Measurements from ENCODE around the gene ARAF.
A peak's percentile ranks its signal among the peaks of the same experiment; 100 is the strongest.
"Not testable (repeated sequence)": the region's sequence is repeated elsewhere in the genome, so short reads cannot be mapped to it uniquely, and the experiment has no call there.

The ARAF gene

DNA sequence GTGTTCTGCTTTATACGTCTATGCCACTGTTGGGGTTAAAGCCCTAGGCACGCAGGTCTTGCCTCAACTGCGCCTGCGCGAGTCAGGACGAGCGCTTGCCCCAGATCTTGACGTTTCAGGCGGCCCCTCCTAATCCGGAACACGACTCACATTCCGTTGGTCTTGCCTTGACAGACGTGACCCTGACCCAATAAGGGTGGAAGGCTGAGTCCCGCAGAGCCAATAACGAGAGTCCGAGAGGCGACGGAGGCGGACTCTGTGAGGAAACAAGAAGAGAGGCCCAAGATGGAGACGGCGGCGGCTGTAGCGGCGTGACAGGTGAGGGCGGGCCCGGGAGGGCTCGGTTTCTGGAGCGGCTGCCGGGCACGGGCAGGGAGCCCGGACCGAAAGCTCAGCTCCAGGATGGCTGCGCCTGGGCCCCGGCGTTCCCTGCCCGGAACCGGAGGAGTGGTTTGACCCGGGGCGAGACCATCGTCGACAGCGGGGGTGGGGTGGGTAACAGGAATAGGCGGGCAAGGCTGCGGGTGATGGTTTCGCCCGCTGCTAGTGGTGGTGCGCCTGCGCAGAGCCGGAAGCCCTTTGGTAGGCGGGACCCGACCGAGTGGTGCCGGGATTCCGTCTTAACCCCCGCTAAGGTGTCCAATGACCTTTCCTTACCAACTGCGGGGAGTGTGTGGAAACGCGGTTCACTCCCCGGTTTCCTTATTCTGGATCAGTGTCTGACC lies at the start of gene ARAF:
Gene ARAF (plus strand): TSS at position 272 of the 725 bp plus-strand sequence. CDS start 1,763 bp downstream, outside the sequence.
- peak; percentile 99 to 100 for DNase-seq

DNA sequence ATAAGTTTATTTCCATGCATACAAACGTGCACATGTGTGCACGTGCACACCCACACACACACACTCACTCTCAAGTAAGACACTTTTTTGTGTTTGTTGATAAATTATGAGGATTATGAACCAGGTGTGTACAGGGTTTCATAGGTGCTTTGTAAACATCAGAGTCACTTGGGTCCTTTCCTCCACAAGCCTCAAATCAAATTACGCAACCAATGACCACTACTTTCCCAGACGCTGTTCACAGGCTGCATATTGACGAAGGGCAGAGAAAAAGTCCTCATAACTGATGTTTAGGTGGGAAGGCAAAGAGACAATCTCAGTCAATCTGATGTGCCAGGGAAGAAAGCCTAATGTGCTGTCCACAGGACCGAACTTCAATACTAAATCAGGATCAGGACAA lies 48.6 kb upstream of the ARAF start:
- not testable (repeated sequence) for DNase-seq

DNA sequence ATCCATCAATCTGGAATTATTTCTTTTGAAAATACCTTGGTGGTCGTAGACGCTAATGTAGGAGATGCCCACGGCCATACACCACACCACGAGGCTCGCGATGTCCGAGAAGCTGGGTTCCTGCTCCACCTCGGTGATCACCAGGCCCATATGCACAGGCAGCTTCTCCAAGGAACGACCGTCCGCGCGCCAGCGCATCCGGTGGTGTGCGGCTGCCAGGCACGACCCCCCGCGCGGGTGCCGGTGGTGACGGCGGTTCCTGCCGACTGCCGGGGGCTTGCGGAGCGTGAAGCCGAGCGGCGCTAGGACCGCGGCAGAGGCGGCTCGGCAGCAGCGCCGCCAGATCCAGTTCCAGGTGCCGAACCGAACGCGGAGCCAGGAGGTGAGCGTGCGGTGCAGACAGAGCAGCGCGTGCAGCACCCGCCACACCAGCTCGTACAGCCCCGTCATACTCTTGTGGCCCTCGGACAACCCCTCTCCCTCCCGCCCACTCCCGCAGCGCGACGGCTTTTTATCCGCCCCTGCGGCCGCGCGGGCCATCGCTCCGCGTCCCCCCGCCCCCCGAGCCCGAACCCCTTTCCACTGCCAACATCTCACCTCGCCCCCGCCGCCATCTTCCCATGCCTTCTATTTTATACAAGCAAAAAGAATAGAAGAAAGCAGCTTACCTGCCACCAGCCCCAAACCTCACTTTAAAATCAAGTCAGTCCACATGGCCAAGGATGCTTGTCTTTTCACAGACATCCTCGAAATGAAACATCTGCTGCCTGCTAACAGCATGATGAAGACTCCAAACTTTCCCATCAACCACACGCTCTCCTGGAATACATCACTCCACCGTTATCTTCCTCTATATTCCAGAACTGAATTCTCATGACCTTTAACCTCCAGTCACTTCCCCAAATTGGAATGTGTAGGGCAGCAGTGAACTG lies 47.7 kb upstream of the ARAF start:
- DNase-seq: peak; percentile 23 to 37

DNA sequence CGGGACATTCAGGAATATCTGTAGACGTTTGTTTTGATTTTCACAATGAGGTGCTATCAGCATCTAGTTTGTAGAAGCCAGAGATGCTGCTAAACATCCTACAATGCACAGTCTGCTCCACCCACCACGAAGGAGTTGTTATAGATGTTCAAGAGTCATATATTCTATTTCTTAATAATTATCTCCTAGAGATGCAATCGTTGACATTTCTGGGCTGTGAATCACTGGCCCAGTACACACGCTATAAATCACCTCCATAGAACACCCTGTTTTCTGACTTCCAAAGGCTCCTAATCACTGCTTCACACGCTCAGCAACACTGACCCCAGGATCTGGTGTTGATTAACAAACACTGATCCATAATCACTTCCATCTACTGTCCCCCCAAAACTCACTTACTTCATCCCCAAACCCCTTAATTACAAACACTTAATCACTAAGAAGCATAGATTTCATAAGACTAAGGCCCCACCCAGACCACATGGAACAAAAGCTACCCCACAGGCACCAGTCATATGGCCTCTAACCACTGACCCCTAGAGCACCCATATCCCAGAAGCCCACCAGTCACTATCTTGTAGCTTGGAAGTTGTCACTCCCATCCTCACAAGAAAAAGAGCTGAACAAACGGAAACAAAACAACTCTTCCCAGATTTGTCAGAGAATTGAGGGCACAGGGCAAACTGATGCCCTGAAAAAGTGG lies 46.3 kb upstream of the ARAF start:
- no peak for DNase-seq

DNA sequence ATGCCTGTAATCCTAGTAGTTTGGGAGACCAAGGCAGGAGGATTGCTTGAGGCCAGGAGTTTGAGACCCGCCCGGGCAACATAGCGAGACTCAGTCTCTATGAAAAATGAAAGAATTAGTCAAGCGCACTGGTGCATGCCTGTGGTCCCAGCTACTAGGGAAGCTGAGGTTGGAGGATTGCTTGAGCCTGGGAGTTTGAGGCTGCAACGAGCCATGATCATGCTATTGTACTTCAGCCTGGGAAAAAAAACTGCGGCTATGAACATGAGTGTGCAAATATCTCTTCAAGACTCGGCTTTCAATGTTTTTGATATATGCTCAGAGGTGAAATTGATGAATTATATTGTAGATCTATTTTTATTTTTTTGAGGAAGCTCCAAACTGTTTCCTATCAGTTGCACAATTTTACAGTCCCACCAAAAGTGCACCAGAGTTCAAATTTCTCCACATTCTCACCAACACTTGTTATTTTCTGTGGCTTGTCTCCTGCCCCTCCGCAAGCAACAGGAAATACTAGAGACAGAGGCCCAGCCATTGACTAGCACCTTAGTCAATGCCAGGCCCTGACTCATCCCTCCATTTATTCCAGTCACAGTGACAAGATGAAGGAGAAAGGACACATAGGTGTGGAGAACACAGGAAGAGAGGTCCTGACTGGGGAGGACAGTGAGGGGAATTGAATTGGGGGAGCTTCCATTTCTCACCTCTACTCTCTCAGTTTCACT lies 44.9 kb upstream of the ARAF start:
- no peak for DNase-seq

DNA sequence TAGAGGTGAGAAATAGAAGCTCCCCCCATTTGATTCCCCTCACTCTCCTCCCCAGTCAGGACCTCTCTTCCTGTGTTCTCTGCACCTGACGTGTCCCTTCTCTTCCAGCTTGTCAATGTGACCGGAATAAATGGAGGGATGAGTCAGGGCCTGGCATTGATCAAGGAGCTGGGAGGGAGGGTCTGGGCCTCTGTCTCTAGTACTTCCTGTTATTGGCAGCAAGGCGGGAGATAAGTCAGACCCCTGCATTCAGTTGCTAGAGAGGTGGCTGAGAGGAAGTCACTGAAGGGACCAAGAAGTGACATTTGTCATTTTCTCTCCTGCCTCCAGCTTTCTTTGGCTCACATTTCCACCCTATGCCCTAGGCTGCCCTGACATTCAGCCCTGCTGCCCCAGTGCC lies 42.9 kb upstream of the ARAF start:
- no peak for DNase-seq

DNA sequence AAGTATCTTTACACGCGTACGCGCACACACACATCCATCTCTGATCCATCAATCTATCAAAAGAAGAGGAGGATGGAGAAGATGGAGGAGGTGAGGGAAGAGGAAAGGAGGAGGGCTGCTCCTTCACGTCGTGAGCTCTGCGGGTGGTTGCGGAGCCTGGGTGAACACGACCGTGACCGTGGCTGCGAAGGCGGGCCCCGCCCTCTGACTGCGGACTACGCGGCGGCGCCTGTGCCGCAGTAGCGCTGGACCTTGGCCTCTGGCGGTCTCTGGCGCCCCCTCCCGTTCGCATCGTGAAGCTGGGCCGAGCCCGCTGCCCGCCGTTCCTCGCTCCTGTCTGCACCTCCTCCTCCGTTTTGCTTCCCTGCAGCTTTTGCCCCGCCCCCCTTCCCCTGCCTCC lies 37.7 kb upstream of the ARAF start:
- peak; percentile 66 to 76 for DNase-seq

DNA sequence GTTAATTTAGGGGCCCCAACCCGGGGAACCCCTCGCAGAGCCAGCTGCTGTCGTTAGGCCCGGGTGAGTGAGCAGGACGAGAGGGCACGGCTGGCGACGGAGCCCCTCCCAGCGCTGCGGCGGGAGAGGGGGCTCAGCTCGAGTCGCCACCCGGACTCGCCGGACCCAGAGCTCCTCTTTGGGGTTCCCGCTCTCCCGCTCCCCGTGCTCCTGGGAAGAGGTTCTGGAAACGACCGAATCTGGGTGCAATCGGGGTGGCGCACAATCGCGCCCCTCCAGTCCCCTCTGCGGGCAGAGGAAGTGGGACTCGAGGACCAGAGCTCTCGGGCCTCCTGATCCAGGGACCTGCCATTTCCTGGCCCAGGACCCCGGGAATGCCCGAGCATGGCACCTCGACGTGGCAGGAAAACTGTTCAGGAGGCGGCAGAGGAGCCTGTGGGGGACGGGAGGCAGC lies 37.3 kb upstream of the ARAF start:
- no peak for DNase-seq

DNA sequence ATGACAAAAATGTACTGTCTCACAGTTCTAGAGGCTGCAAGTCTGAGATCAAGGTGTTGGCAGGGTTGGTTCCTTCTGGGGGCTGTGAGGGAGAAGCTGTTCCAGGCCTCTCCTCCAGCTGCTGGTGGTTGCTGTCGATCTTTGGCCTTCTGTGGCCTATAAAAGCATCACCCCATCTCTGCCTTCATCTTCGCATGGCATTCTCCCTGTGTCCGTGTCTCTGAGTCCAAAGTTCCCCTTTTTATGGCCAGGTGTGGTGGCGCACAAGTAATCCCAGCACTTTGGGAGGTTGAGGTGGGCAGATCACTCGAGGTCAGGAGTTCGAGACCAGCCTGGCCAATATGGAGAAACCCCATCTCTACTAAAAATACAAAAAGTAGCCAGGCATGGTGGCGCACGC lies 31.5 kb upstream of the ARAF start:
- no peak for DNase-seq

DNA sequence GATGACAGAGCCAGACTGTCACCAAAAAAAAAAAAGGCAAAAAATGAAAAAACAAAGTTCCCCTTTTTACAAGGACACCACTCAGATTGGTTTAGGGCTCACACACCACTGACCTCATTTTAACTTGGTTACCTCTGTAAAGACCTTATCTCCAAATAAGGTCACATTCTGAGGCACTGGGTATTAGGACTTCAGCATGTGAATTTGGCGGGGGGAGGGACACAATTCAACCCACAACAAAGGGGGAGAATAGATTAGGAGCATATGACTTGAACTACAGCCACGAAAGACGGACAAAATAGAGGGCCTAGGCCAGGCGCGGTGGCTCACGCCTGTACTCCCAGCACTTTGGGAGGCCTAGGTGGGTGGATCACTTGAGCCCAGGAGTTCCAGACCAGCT lies 31.0 kb upstream of the ARAF start:
- DNase-seq: no peak

DNA sequence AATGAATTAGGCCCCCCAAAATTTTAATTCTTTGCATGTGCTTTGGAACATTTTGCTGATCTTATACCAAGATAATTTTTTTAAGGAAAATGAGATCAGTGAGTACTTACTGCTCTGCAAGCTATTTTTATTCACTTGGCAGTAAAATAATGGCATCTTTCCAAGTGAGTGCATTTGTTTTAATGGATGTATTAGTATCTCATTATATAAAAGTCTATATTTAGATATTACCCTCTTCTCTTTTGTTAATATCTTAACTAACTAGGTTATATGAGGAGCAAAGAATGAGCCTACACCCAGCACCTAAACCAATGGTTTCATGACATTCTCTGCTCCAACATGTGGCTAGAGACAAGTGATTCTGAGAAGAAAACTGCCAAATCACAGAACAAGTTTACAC lies 21.1 kb upstream of the ARAF start:
- no peak for DNase-seq

DNA sequence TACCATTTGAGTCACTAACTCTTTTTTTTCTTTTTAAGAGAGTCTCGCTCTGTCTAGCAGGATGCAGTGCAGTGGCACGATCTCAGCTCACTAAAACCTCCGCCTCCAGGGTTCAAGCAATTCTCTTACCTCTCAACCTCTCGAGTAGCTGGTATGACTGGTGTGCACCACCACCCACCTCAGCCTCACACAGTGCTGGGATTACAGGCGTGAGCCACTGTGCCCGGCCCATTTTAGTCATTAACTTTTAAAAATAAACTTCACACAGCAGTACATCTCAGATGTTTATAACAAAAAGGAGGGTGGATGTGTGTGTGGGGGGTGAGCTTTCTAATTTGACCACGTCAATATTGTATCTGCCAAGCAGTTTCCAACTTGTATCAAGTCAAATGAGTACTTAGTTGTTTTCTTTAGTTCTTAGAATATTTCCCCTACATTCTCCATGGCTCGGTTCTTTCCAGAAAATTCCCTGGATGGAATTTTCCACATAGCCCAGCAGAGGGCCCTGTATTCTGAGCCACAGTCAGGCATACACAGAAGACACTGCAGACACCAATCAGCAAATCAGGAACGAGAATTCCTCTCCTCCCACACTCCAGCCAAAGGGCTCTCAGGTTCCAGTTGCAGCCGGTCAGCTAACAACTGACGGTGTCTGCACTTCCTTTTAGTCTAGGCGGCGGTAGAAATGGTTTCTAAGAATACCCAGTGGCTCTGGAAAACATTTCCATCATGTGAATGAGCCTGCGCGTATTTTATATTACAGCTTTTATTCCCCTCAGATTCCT lies 20.1 kb upstream of the ARAF start:
- DNase-seq: peak; percentile 83 to 94

DNA sequence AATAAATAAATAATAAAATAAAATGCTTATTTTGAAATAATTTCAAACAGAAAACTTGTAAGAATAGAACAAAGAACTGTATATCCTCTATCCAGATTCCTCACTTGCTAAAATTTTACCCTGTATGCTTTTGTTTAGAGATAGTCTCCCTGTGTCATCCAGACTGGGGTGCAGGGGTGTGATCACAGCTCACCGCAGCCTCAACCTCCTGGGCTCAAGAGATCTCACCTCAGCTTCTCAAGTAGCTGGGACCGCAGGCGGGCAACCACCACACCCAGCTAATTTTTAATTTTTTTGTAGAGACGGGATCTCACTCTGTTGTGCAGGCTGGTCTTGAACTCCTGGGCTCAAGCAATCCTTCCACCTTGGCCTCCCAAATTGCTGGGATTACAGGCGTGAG lies 17.5 kb upstream of the ARAF start:
- DNase-seq: no peak

DNA sequence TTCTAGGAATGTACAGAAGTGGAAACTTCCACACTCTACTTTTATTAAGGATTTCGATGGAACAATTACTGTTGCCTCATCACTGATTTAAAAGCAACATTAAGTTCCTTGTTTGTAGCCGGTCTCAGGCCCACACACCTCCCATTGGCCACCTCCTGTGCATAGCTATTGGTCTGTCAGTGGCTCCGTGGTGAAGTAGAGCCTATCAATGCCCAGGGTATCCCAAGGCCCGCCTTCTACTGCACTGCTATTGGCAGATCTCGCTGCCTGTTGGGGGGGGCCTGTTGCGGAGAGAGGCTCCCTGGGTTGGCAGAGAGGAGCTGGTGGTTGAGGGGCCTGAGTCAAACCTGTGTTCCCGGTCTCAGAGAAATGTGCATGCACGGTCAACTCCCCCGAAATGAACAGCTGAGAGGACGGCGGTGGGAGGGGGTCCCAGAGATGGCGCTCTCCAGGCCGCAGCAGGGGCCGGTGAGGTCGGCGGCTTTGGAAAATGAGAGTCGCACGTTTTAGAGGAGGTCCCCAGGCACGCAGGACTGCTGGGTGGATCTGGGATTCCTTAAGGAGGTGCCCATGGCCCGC lies 4.9 kb upstream of the ARAF start:
- DNase-seq: peak; percentile 95

DNA sequence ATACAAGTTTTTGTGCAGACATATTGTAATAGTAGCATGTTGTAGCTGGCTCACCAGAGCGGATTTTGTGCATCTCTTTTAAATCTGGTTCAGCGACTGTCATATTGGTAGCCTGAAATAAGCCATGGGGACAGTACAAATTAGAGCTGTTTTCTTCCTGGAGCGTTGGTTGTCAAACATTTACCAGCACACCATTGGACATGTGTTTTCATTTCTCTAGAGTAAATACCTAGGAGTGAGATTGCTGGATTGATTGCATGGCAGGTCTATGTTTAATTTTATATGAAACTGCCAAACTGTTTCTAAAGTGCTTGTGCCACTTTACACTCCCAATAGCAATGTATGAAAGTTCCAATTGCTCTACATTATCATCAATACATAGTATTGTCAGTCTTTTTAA lies 2.6 kb upstream of the ARAF start:
- no peak for DNase-seq

DNA sequence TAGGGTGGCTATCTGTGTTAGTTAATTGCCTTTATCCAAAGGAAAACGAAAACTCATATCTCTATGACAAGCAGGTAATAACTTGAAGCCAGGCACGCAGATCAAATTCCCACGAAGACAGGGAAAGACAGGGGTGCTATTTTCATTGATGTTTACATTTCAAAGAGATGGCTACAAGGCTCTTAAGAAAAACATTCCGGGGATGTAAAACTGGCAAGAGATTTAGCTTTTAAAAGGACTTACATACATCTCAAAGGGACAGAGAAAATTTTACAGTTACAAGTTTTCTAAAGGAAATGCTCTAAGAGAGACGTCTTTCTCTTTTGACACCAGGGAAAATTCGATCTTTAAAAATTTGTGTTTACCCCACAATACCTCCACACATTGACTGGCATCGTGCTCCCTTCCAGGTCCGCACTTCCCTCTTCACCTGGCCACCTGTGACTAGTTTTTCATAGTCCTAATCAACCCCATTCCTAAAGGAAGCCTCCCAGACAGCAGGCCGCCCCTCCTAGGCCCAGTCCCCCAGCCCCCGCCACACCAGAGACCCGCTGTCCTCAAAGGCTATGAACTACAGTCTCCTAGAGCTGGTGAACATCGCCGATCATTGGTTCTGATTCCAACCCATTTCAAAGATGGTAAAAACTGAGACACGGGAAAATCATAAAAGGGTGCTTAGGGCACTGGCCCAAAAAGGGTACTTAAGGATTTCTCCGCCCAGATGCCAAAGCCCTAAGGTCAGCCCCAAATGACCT lies 649 bp upstream of the ARAF start:
- DNase-seq: no peak

DNA sequence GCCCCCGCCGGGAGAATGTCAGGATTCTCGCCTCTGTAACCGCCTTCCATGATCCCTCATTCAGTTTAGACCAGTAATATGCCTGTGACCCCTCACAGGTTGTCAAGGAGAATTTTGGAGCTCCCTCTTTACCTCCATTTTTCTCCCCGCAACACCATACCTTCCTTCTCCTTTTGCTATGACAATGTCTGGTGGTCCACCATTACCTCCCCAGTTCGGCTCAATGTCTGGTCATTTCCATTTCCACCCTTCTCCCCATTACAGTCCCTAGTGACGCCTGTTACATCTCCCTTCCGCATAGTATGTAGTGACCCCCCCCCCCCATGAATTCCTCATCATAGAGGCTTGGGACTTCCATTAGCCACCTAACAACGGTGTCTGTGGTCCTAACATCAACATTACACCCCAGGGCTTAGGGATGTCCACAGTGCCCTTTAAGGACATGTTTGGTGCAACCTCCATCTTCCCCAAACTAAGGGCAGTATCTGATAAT lies 700 bp downstream of the ARAF start:
- DNase-seq: no peak

DNA sequence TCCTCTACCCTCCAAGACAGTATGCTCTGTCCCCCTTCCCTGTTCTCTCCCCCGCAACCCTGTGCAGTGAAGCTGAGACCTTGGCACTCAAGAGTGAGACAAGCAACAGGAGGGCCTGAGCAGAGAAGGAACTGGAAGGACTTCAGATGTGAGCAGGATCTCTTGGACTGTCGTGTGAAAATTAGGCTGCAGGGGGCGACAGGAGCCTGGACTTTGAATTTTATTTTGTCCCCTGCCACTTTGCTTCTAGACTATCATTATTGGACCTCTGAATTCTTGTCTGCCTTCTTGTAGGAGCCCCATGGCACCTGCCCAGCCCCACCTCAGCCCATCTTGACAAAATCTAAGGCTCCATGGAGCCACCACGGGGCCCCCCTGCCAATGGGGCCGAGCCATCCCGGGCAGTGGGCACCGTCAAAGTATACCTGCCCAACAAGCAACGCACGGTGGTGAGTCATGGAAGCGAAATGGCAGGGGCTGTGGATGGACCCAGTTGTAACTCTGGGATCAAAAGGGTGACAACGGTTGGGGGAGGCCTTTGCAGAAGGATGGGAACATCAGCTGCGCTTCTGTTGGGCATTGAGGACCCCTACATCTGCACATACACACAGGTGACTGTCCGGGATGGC lies 1.7 kb downstream of the ARAF start:
- DNase-seq: no peak

DNA sequence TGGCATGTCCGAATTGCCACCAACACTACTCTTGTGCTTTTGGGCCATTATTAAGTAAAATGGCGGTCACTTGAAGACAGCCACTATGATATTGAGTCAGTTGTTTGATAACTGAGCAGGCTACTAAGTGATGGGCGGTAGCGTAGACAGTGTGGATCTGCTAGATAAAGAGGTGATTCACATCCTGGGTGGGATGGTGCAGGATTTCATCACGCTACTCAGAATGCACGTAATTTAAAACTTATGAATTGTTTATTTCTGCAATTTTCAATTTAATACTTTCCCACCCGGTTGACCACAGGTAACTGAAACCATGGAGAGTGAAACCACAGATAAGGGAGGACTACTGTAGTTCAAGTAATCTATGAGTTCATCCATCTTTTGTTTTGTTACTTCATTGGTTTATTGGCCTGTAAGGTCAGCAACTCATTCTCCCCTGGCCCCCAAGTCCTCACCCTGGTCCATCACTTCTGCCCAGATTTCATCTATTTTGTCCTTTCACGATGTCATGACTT lies 2.9 kb downstream of the ARAF start:
- DNase-seq: no peak
